Measurements from ENCODE around the gene IL23R. TPM values are rescaled to one million over a fixed set of nuclear protein-coding genes. Genes with fewer than 3 reads are reported as not detected.

The IL23R gene
- total RNA-seq, 1 donor from 2014 or later, result not detected

DNA sequence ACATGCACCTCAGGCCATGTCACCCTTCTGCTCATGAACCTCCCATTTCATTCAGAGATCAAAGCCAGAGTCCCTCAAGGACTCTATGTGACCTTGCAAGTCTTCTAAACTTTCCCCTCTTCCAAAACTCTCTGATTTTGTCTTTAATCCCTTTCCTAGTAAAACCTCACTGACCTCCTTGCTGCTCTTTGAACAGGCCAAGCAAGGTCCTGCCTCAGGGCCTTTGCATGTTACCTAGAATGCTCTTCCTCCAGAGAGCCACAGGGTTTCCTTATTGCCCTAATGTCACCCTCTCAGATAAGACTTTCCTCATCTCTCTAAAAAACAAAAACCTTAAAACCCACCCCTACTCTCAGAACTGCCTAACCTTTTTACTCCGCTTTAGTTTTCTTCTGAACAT is 26.6 kb downstream of the IL23R start:
- H3K27me3 ChIP-seq (ENCODE audit: insufficient read depth, low read length), result peaks cover 2% of the 10 kb centered on the region
- H3K36me3 Mint-ChIP-seq (ENCODE audit: low read depth, unreplicated experiment), result no peaks in the 10 kb centered on the region
- H3K27ac Mint-ChIP-seq (ENCODE audit: unreplicated experiment), result no peak overlapping the region
- H3K4me3 ChIP-seq (ENCODE audit: insufficient read depth, low read depth, low read length), result no peak overlapping the region
- DNase-seq (ENCODE audit: low read depth) (no peak), FAIRE-seq (no peak)
- H3K9me3 ChIP-seq (ENCODE audit: insufficient read depth, low read depth, low read length), result no peaks in the 10 kb centered on the region
- peaks cover 3% of the 10 kb centered on the region for H3K27me3 Mint-ChIP-seq (ENCODE audit: low read depth, unreplicated experiment)
- no peak overlapping the region for H2AFZ ChIP-seq (ENCODE audit: low read depth, low read length)
- no peak overlapping the region for H3K27ac ChIP-seq (ENCODE audit: low read depth, low read length)
- no peaks in the 10 kb centered on the region for H3K4me1 Mint-ChIP-seq (ENCODE audit: low read depth, unreplicated experiment)
- no peak overlapping the region for H3K4me2 ChIP-seq (ENCODE audit: low read length)
- no peak for TF ChIP-seq EZH2 (IDR thresholded peaks at IDR 0.05; ENCODE audit: insufficient read depth, low read length)
- TF ChIP-seq CTCF (IDR thresholded peaks at IDR 0.05; ENCODE audit: insufficient read depth, low read depth, low read length), result no peak
- no peaks in the 10 kb centered on the region for H3K36me3 ChIP-seq (ENCODE audit: insufficient read depth, low read length)
- H3K9me3 Mint-ChIP-seq (ENCODE audit: unreplicated experiment), result peaks cover 3% of the 10 kb centered on the region
- H3K4me1 ChIP-seq (ENCODE audit: insufficient read depth, low read length), result no peaks in the 10 kb centered on the region
- H3K9ac ChIP-seq (ENCODE audit: low read length), result no peak overlapping the region
- H3K79me2 ChIP-seq (ENCODE audit: insufficient read depth, low read length), result no peaks in the 10 kb centered on the region
- no peak overlapping the region for H3K4me3 Mint-ChIP-seq (ENCODE audit: unreplicated experiment)
- no peaks in the 10 kb centered on the region for H4K20me1 ChIP-seq (ENCODE audit: insufficient read depth, low read length)

DNA sequence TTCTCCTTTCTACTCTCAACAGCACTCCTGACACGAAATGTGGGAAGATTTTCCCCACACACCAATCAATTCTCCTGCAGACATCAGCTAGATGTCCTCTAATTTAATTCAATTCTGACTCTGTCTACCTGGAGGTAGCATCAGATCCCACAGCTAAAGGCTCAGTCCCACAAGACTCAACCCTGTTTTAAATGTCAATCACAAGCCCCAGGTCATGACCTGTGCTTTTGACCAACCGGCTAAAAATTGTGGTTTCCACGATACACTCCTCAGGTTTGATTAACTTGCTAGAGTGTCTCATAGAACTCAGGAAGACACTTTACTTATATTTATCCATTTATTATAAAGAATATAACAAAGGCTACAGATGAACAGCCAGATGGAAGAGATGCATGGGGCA is 27.4 kb downstream of the IL23R start:
- H3K27ac ChIP-seq (ENCODE audit: low read depth, low read length), result no peak overlapping the region
- no peak overlapping the region for H3K4me3 ChIP-seq (ENCODE audit: insufficient read depth, low read depth, low read length)
- no peak overlapping the region for H3K4me3 Mint-ChIP-seq (ENCODE audit: unreplicated experiment)
- no peak for TF ChIP-seq CTCF (IDR thresholded peaks at IDR 0.05; ENCODE audit: insufficient read depth, low read depth, low read length)
- TF ChIP-seq EZH2 (IDR thresholded peaks at IDR 0.05; ENCODE audit: insufficient read depth, low read length), result no peak
- no peak overlapping the region for H3K9ac ChIP-seq (ENCODE audit: low read length)
- no peak for DNase-seq (ENCODE audit: low read depth)
- H3K4me1 ChIP-seq (ENCODE audit: insufficient read depth, low read length), result no peaks in the 10 kb centered on the region
- peaks cover 2% of the 10 kb centered on the region for H3K27me3 ChIP-seq (ENCODE audit: insufficient read depth, low read length)
- H3K4me1 Mint-ChIP-seq (ENCODE audit: low read depth, unreplicated experiment), result no peaks in the 10 kb centered on the region
- H3K9me3 Mint-ChIP-seq (ENCODE audit: unreplicated experiment), result peaks cover 3% of the 10 kb centered on the region
- peaks cover 4% of the 10 kb centered on the region for H3K27me3 Mint-ChIP-seq (ENCODE audit: low read depth, unreplicated experiment)
- H3K79me2 ChIP-seq (ENCODE audit: insufficient read depth, low read length), result no peaks in the 10 kb centered on the region
- no peaks in the 10 kb centered on the region for H3K9me3 ChIP-seq (ENCODE audit: insufficient read depth, low read depth, low read length)
- H3K36me3 ChIP-seq (ENCODE audit: insufficient read depth, low read length), result no peaks in the 10 kb centered on the region
- no peak overlapping the region for H2AFZ ChIP-seq (ENCODE audit: low read depth, low read length)
- no peak overlapping the region for H3K4me2 ChIP-seq (ENCODE audit: low read length)
- no peaks in the 10 kb centered on the region for H3K36me3 Mint-ChIP-seq (ENCODE audit: low read depth, unreplicated experiment)
- no peak for FAIRE-seq
- no peak overlapping the region for H3K27ac Mint-ChIP-seq (ENCODE audit: unreplicated experiment)
- no peaks in the 10 kb centered on the region for H4K20me1 ChIP-seq (ENCODE audit: insufficient read depth, low read length)

- Mint-ChIP-seq H3K4me1 (ENCODE audit: low read depth, unreplicated experiment) (no peaks in the 10 kb centered on the region), H3K27ac (ENCODE audit: unreplicated experiment) (no peak overlapping the region), H3K4me3 (ENCODE audit: unreplicated experiment) (no peak overlapping the region), H3K36me3 (ENCODE audit: low read depth, unreplicated experiment) (no peaks in the 10 kb centered on the region), H3K27me3 (ENCODE audit: low read depth, unreplicated experiment) (peaks cover 4% of the 10 kb centered on the region), H3K9me3 (ENCODE audit: unreplicated experiment) (peaks cover 3% of the 10 kb centered on the region)
- Histone ChIP-seq H2AFZ (ENCODE audit: low read depth, low read length) (no peak overlapping the region), H3K79me2 (ENCODE audit: insufficient read depth, low read length) (no peaks in the 10 kb centered on the region), H3K9ac (ENCODE audit: low read length) (no peak overlapping the region), H3K4me1 (ENCODE audit: insufficient read depth, low read length) (no peaks in the 10 kb centered on the region), H3K4me2 (ENCODE audit: low read length) (no peak overlapping the region), H3K27ac (ENCODE audit: low read depth, low read length) (no peak overlapping the region), H4K20me1 (ENCODE audit: insufficient read depth, low read length) (no peaks in the 10 kb centered on the region), H3K27me3 (ENCODE audit: insufficient read depth, low read length) (peaks cover 2% of the 10 kb centered on the region), H3K36me3 (ENCODE audit: insufficient read depth, low read length) (no peaks in the 10 kb centered on the region), H3K9me3 (ENCODE audit: insufficient read depth, low read depth, low read length) (no peaks in the 10 kb centered on the region), H3K4me3 (ENCODE audit: insufficient read depth, low read depth, low read length) (no peak overlapping the region)
- TF ChIP-seq EZH2 (IDR thresholded peaks at IDR 0.05; ENCODE audit: insufficient read depth, low read length) (no peak), CTCF (IDR thresholded peaks at IDR 0.05; ENCODE audit: insufficient read depth, low read depth, low read length) (no peak)
- FAIRE-seq (no peak), DNase-seq (ENCODE audit: low read depth) (peak; percentile 4)
These were observed 28.1 kb downstream of the IL23R start for GRCh38 chr1:67194209-67194863.
